ENCODE measurements around the gene OGT. TPM values are rescaled to one million over a fixed set of nuclear protein-coding genes. Genes with fewer than 3 reads are reported as not detected.

Gene OGT
- total RNA-seq, 1 donor, result 323 TPM

GRCh38 chrX:71618787-71619186 lies 85.9 kb downstream of the OGT start:
- Histone ChIP-seq H3K4me1 (ENCODE audit: insufficient read depth, low read length) (peaks cover 39% of the 10 kb centered on the region), H3K9me3 (ENCODE audit: low read depth, low read length) (no peaks in the 10 kb centered on the region), H3K4me3 (ENCODE audit: low read length) (no peak overlapping the region), H3K27me3 (ENCODE audit: insufficient read depth, low read length) (no peaks in the 10 kb centered on the region)

- H3K4me3 ChIP-seq (ENCODE audit: low read length), result no peak overlapping the region
- no peaks in the 10 kb centered on the region for H3K27me3 ChIP-seq (ENCODE audit: insufficient read depth, low read length)
- peaks cover 41% of the 10 kb centered on the region for H3K4me1 ChIP-seq (ENCODE audit: insufficient read depth, low read length)
- no peaks in the 10 kb centered on the region for H3K9me3 ChIP-seq (ENCODE audit: low read depth, low read length)
Observed at GRCh38 chrX:71619193-71619592, 86.3 kb downstream of the OGT start.

DNA sequence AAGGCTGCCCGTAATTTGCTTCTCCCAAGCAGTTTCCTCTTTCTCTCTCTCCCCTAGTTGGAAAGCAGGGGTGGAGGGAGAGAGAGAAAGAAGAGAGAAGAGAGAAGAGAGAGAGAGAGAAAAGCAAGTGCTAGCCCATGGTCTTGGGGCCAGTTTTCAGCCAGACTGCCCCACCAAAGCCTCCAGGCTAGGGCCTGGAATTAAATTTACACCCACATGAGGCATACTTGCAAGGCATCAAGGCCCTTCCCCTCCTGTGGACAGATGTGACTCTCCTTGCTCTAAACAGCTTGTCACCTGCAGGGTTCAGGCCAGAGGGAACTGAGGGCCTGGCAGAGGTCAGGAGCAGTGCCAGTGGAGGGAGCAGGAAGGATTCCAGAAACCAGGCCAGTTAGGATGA lies 87.1 kb downstream of the OGT start:
- Histone ChIP-seq H3K9me3 (ENCODE audit: low read depth, low read length) (no peaks in the 10 kb centered on the region), H3K4me3 (ENCODE audit: low read length) (no peak overlapping the region), H3K27me3 (ENCODE audit: insufficient read depth, low read length) (no peaks in the 10 kb centered on the region), H3K4me1 (ENCODE audit: insufficient read depth, low read length) (peaks cover 41% of the 10 kb centered on the region)

GRCh38 chrX:71621603-71622002 lies 88.7 kb downstream of the OGT start:
- Histone ChIP-seq H3K4me3 (ENCODE audit: low read length) (no peak overlapping the region), H3K4me1 (ENCODE audit: insufficient read depth, low read length) (peaks cover 41% of the 10 kb centered on the region), H3K27me3 (ENCODE audit: insufficient read depth, low read length) (no peaks in the 10 kb centered on the region), H3K9me3 (ENCODE audit: low read depth, low read length) (no peaks in the 10 kb centered on the region)

- no peak overlapping the region for H3K4me3 ChIP-seq (ENCODE audit: low read length)
- H3K4me1 ChIP-seq (ENCODE audit: insufficient read depth, low read length), result peaks cover 41% of the 10 kb centered on the region
- H3K9me3 ChIP-seq (ENCODE audit: low read depth, low read length), result no peaks in the 10 kb centered on the region
- no peaks in the 10 kb centered on the region for H3K27me3 ChIP-seq (ENCODE audit: insufficient read depth, low read length)
Observed at GRCh38 chrX:71622032-71622575, 89.2 kb downstream of the OGT start.

- Histone ChIP-seq H3K9me3 (ENCODE audit: low read depth, low read length) (no peaks in the 10 kb centered on the region), H3K4me1 (ENCODE audit: insufficient read depth, low read length) (peaks cover 36% of the 10 kb centered on the region), H3K4me3 (ENCODE audit: low read length) (no peak overlapping the region)
Observed at GRCh38 chrX:71622576-71623450, 89.9 kb downstream of the OGT start.

GRCh38 chrX:71623714-71624113 lies 90.8 kb downstream of the OGT start:
- Histone ChIP-seq H3K4me1 (ENCODE audit: insufficient read depth, low read length) (peaks cover 27% of the 10 kb centered on the region), H3K4me3 (ENCODE audit: low read length) (no peak overlapping the region), H3K9me3 (ENCODE audit: low read depth, low read length) (no peaks in the 10 kb centered on the region)

More at GRCh38 chrX:71622576-71623450, 89.9 kb downstream of the OGT start:
- no peaks in the 10 kb centered on the region for H3K27me3 ChIP-seq (ENCODE audit: insufficient read depth, low read length)

DNA sequence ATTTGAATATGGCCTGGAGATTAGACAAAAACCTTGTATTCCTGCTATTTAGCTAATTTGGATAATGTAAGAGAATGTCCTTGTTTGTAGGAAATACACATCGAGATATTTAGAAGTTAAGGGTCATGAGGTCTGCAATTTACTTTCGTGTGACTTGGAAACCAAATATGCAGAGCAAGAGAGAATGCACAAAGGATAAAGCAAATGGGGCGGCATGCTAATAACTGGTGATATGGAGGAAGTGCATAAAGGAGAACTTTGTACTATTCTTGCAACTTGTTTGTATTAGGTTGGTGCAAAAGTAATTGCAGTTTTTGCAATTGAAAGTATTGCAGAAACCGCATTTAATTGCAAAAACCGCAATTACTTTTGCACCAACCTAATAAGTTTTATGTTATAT lies 92.6 kb downstream of the OGT start:
- no peaks in the 10 kb centered on the region for H3K27me3 ChIP-seq (ENCODE audit: insufficient read depth, low read length)
- peaks cover 15% of the 10 kb centered on the region for H3K4me1 ChIP-seq (ENCODE audit: insufficient read depth, low read length)
- no peak overlapping the region for H3K4me3 ChIP-seq (ENCODE audit: low read length)
- no peaks in the 10 kb centered on the region for H3K9me3 ChIP-seq (ENCODE audit: low read depth, low read length)

More at GRCh38 chrX:71623714-71624113, 90.8 kb downstream of the OGT start:
- H3K27me3 ChIP-seq (ENCODE audit: insufficient read depth, low read length), result no peaks in the 10 kb centered on the region

Other genes starting within 250 kb of the OGT start
- 314 TPM for gene NONO, start 249.5 kb upstream of the OGT start, total RNA-seq
- 0.84 TPM for gene ITGB1BP2, start 231.4 kb upstream of the OGT start, total RNA-seq
- gene TAF1, start 166.7 kb upstream of the OGT start, total RNA-seq, result 61.8 TPM
- gene GCNA, start 45.3 kb downstream of the OGT start, total RNA-seq, result 1.5 TPM
- gene CXCR3, start 85.4 kb downstream of the OGT start, total RNA-seq, result 4.1 TPM
- gene CXorf49, start 185.2 kb downstream of the OGT start, total RNA-seq, result not detected
- gene CXorf49B, start 230.2 kb downstream of the OGT start, total RNA-seq, result not detected

Data from mononuclear cell (primary cell).